Progenitor cell of endocrine pancreas (in vitro differentiated cells): Measurements from ENCODE around the gene ARID1B. TPM values are rescaled to one million over a fixed set of nuclear protein-coding genes. Genes with fewer than 3 reads are reported as not detected.
A peak's percentile ranks its signal among the peaks of the same experiment; 100 is the strongest.

Experiments used
- DNase-seq: peaks from one replicate; pipeline ENCODE4 v3.0.0; 2021; ENCODE audit warnings: low spot score; ENCODE audit not compliant: unreplicated experiment
- H3K27ac Mint-ChIP-seq: 2 replicates; pipeline ENCODE4 v1.8.0; 2021; ENCODE audit warnings: mild to moderate bottlenecking, moderate library complexity, mixed read lengths
- H3K27me3 Mint-ChIP-seq: 2 replicates; pipeline ENCODE4 v1.8.0; 2021; ENCODE audit warnings: mixed read lengths
- H3K36me3 Mint-ChIP-seq: 2 replicates; pipeline ENCODE4 v1.8.0; 2022; ENCODE audit warnings: mixed read lengths; ENCODE audit not compliant: insufficient read depth
- H3K4me1 Mint-ChIP-seq: 2 replicates; pipeline ENCODE4 v1.8.0; 2021; ENCODE audit warnings: low read depth, mixed read lengths
- H3K4me3 Mint-ChIP-seq: 2 replicates; pipeline ENCODE4 v1.8.0; 2021; ENCODE audit warnings: low read depth, mild to moderate bottlenecking, moderate library complexity, mixed read lengths
- H3K9me3 Mint-ChIP-seq: 2 replicates; pipeline ENCODE4 v1.8.0; 2021; ENCODE audit warnings: low read depth, mixed read lengths
- total RNA-seq: library from RNA; stranded (reverse); gene quantifications from 2 replicates; pipeline ENCODE4 v1.2.1, GENCODE V29; 2021
- TF ChIP-seq, protein P1 (sequence below): fragments of 200-600 bp; sonication (generic); IDR thresholded peaks from one replicate; pipeline ENCODE4 v1.5.0; 2021; ENCODE audit warnings: antibody characterized with exemption, mild to moderate bottlenecking; ENCODE audit not compliant: unreplicated experiment

The ARID1B gene
- total RNA-seq, 1 donor from 2014 or later: 152 TPM

DNA sequence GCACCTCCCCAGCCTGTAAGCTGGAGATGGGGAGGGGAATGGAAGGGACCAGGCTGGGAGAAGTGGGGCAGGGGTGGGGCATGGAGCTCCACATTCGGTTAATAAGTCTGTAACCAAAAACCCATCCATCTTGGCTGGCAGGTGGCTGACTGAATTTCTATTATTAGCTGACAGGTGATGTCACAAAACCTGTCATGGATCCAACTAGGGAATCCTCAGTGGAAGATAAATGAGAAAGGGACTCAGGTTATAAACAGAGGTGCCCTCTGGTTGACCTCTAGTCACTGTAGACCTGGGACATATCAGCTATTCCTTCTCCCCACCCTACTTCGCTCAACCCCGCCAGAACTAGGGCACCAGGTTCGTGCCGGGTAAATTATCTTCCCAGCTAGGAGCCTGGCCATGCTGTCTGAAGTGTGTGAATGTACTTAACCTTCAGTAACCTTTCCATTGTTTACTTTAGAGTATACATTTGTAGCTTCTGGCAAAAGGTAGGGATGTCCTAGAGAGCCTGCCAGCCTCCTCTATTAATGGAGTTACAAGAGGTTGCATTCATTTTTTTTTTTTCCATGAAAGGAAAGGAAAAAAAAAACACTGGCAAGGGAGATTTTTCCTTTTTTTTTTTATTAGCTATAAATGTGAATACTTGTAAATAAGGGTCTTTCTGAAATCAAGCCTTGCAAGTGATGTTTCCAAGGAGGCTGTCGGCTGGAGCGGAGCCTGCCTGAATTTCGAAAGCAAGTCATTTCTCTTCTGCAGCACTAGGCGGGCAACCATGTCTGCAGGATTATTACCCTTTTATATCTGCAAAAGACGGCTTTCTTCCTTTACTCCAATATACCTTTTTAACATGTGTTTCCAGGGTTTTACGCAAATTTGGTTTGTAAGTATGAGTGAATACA, 410.3 kb downstream of the ARID1B start:
- no peak overlapping the region for H3K4me3 Mint-ChIP-seq
- TF ChIP-seq, protein P1, sequence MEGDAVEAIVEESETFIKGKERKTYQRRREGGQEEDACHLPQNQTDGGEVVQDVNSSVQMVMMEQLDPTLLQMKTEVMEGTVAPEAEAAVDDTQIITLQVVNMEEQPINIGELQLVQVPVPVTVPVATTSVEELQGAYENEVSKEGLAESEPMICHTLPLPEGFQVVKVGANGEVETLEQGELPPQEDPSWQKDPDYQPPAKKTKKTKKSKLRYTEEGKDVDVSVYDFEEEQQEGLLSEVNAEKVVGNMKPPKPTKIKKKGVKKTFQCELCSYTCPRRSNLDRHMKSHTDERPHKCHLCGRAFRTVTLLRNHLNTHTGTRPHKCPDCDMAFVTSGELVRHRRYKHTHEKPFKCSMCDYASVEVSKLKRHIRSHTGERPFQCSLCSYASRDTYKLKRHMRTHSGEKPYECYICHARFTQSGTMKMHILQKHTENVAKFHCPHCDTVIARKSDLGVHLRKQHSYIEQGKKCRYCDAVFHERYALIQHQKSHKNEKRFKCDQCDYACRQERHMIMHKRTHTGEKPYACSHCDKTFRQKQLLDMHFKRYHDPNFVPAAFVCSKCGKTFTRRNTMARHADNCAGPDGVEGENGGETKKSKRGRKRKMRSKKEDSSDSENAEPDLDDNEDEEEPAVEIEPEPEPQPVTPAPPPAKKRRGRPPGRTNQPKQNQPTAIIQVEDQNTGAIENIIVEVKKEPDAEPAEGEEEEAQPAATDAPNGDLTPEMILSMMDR: no peak

DNA sequence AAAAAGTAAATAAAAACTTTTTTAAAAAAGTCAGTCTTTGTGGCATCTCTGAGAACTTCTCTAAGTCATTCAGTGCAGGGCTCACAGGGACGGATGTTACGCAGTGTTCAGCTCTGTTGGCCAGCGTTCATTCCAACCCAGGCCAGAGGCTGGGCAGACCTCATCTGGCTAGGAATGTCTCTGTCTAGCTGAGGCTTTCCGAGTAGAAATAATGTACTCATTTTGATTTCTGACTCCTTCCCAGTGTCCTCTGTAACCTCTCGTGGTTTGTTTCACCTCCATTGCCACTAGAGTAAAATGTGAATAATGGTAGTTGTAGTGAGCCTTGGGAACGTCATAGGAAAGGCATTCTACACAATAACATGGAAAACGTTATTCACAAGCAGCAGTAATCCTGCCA, 411.0 kb downstream of the ARID1B start:
- Mint-ChIP-seq H3K4me1 (peaks cover 28% of the 10 kb centered on the region), H3K27me3 (no peaks in the 10 kb centered on the region), H3K27ac (no peak overlapping the region), H3K36me3 (peaks cover 31% of the 10 kb centered on the region), H3K4me3 (no peak overlapping the region), H3K9me3 (no peaks in the 10 kb centered on the region)
- DNase-seq: no peak
- TF ChIP-seq, protein P1: no peak

More for the DNA sequence above, 410.3 kb downstream of the ARID1B start:
- Mint-ChIP-seq H3K27ac (peak overlapping the region; percentile 36), H3K36me3 (peaks cover 36% of the 10 kb centered on the region), H3K9me3 (no peaks in the 10 kb centered on the region), H3K27me3 (no peaks in the 10 kb centered on the region), H3K4me1 (peaks cover 32% of the 10 kb centered on the region)
- no peak for DNase-seq

DNA sequence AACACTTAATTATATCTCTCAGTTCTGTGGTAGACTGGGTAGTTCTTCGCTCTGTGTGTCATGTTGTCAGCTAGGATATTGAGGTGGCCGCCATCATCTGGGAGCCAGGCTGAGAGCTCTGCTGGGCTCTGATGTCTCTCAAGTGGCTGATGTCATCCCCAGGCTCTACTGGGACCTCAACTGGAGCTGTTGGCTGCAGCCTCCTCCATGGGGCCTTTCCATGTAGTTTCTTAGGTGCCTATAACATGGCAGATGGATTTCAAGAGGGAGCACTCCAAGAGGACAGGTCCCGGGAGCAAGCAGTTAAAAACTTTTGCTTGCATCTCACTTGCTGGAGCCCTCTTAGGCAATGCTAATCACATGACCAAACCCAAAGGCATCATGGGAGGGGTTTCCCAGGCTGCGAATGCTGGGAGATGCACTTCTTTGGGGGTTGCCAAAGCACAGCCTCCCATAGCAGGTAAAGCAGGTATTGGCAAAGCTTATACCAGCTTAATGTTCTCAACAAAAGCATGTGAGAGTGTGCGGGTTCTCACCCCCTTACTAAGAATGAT, 416.3 kb downstream of the ARID1B start:
- DNase-seq: no peak
- TF ChIP-seq, protein P1: no peak
- Mint-ChIP-seq H3K4me1 (peaks cover 5% of the 10 kb centered on the region), H3K27ac (no peak overlapping the region), H3K9me3 (no peaks in the 10 kb centered on the region), H3K36me3 (peaks cover 33% of the 10 kb centered on the region), H3K27me3 (no peaks in the 10 kb centered on the region), H3K4me3 (no peak overlapping the region)

DNA sequence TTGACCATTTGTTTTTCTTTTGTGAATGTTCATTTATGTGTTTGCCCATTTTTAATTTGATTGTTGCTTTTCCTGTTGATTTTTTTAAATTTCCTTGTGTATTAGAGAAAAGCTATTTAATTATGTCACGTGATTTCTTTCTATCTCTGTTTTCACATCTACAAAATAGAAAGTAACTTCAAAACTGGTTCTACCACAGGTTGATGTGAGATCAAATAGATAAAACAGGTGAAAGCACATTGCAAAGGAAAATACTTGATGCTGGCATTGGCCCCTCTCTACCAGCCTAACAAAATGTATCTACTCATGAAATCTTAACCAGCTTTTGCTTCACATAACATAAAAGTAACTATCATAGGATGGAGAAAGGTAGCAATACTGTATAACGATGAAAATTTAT, 416.9 kb downstream of the ARID1B start:
- Mint-ChIP-seq H3K4me1 (peaks cover 5% of the 10 kb centered on the region), H3K4me3 (no peak overlapping the region), H3K9me3 (no peaks in the 10 kb centered on the region), H3K36me3 (peaks cover 32% of the 10 kb centered on the region), H3K27ac (no peak overlapping the region), H3K27me3 (no peaks in the 10 kb centered on the region)
- TF ChIP-seq, protein P1: no peak
- no peak for DNase-seq

DNA sequence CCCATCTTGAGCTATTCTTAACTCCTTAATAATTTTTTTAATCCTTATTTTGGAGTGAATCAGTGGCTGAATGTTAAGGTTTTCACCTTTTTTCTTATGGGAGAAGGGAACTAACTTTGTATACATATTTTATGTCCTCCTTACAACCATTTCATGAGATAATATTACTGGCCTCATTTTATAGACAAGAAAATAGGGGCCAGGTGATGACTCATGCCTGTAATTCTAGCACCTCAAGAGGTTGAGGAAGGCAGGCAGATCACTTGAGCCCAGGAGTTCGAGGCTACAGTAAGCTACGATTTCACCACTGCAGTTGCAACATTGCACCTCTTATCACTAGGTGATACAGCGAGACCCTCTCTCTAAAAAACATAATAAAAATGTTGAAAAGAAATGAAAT, 417.5 kb downstream of the ARID1B start:
- Mint-ChIP-seq H3K27ac (no peak overlapping the region), H3K9me3 (no peaks in the 10 kb centered on the region), H3K4me3 (no peak overlapping the region), H3K4me1 (peaks cover 5% of the 10 kb centered on the region), H3K27me3 (no peaks in the 10 kb centered on the region), H3K36me3 (peaks cover 29% of the 10 kb centered on the region)
- TF ChIP-seq, protein P1: no peak
- DNase-seq: no peak
